Measurements from ENCODE around the gene CXCL1.
"Not testable (repeated sequence)": the region's sequence is repeated elsewhere in the genome, so short reads cannot be mapped to it uniquely, and the experiment has no call there.

CXCL1 gene

GRCh38 chr4:73883306-73883705, 14.1 kb downstream of the CXCL1 start:
- no peak for DNase-seq (ENCODE audit: low spot score)

GRCh38 chr4:73885574-73886267, 16.5 kb downstream of the CXCL1 start:
- DNase-seq (ENCODE audit: low spot score): no peak

GRCh38 chr4:73891326-73891725, 22.1 kb downstream of the CXCL1 start:
- no peak for DNase-seq (ENCODE audit: low spot score)

DNA sequence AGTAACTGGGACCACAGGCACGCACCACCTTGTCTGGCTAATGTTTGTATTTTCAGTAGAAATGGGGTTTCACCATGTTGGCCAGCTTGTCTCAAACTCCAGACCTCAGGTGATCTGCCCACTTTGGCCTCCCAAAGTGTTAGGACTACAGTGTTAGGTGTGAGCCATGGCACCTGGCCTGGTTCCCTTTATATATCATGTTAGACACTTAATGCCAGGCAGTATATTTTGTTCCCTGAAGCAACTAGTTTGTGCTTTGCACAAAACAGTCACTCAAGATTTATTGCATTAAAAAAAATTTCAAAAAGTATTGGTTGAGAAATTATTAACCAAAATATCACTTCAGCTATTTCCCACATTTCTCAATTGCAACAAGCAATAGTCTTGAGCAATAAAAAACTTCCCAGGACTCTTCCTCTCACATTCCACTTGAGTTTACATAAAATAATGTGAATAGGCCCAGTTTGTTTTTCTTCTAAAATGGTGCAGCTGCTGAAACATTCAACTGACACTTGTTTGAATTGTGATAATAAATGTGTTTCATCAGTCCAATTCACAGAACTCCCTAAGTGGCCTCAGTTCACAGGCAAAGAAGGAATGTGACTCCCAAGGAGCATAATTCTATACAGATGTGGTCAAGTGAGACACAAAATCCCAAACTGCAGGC, 22.7 kb downstream of the CXCL1 start:
- DNase-seq (ENCODE audit: low spot score): no peak

GRCh38 chr4:73892966-73893365, 23.8 kb downstream of the CXCL1 start:
- DNase-seq (ENCODE audit: low spot score): no peak

DNA sequence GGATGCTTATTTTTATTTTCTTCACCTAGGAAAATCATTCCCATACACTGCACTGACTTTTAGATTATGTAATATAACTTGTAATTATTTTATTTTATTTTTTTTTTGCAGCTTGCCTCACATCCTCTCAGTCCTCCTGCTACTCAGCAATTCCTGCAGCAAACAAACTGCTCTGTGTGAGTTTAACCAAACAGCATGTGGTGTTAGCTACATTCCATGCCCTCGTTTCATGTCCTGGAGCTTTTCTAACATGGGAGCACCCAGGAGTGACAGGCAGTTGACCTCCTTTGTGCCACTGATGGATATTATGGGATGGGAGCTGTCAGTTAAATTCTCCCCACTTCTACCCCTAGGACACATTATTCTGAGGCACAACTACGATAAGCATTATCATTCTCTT, 24.8 kb downstream of the CXCL1 start:
- DNase-seq (ENCODE audit: low spot score): no peak

DNA sequence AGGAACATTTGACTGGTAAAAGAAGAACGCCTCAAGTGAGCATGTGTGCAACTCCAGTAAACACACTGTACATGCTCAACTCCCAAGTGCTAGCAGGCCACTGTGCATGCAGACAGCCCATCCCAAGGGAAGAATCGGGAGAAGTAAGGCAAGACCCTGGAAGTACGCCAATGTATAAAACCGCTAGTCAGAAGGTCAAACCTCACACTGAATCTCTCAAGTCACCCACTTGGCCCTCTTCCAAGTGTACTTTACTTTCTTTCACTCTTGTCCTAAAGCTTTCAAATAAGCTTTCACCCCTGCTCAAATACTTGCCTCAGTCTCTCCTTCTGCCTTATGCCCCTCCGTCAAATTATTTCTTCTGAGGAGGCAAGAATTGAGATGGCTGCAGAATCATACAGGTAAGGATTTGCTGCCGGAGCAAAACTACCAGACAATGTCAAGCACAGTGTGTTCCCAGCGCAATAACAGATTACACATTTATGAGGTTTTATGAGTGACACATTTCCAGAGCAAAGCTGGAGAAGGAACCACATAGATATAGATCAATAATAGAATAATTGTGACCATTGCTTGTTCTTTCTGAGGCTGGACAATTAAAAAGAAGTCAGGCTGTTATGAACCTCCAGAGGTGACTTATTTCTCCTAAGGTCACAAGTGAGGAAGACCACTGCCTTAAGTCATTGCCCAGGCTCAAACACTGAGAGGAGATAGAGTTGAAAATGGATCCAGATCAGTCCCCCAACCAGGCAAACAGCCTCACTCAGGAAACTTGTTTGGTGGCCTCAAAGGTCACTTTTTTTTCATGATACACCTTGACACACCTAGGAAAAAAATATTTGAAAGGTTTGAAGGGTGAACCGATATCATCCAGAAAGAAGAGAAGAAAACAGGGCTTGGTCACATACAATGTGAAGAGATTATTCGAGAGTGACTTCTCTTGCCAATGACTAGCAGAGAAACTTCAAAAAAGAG, 26.3 kb downstream of the CXCL1 start:
- DNase-seq (ENCODE audit: low spot score): no peak

- DNase-seq (ENCODE audit: low spot score): no peak
Observed at GRCh38 chr4:73896416-73896815, 27.2 kb downstream of the CXCL1 start.

DNA sequence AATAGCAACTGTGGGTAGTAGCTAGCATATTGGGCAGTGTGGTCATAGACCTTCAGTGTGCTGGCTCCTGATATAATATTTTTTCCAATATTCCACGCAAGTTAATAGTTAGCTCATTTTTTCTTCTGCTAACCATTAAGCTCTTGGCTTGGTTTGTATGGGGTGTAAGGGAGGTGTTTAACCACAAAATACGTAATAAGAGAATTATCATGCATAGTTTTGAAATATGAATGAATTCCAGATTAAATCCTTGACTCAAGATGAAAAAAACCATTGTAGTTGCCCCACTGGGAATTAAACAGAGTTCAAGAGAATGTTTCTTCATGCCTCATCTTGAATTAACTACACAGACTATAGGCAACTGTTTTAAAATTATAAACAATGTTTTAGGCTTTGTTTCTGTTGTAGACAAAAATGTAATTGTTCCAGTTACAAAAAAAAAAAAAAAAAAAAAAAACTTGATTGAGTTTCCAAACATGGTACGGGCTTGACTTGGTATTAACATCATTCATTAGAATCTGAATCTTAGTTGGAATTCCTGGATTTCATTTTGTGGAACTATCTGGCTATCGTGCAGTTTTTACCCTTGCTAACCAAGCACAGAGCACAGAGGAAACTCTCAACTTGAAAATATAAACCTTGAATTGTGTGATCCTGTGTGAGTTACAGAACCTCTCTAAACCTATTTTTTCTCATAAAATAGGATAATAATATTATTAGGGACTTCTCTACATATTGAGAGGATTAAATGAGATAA, 28.4 kb downstream of the CXCL1 start:
- no peak for DNase-seq (ENCODE audit: low spot score)

DNA sequence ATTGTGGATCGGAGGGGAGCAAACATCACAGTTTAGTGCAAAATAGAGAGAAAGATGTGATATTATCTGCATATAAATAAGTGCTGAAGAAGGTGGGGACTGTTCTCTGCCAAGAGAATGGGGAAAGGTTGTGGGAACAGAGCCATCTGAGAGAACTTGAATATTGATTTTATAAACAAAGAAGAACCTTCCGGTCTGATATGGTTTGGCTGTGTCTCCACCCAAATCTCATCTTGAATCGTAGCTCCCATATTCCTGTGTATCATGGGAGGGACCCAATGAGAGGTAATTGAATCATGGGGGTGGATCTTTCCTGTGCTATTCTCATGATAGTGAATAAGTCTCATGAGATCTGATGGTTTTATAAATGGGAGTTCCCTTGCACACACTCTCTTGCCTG, 30.1 kb downstream of the CXCL1 start:
- DNase-seq (ENCODE audit: low spot score): not testable (repeated sequence)

GRCh38 chr4:73901031-73901430, 31.8 kb downstream of the CXCL1 start:
- DNase-seq (ENCODE audit: low spot score): no peak

DNA sequence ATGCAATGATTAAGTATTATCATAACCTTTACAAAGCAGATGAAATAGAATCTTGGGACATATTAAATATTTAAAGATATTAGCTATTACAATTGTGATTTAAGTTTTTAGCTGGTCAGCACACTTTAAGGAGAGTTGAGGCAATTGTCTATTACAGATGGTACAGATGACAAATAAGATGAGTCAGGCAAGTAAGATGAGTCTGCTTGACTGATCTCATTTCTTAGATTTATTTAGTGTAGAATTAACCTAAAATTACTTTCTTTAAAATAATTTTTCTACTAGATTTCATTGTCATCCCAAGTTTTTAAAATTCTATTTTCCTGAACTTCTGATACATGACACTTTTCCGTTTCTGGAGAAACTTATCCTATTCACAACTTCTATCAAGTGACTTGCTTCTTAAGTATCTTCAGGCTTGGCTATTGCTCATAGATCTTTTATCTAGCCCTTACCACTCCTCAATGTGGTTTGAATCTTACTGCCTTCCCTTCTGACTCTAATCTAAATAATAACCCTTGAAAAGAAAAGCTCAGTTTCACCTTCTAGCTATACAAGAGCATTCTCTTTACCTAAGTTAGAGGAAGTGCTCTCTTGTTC, 32.9 kb downstream of the CXCL1 start:
- DNase-seq (ENCODE audit: low spot score): no peak

- no peak for DNase-seq (ENCODE audit: low spot score)
Observed at GRCh38 chr4:73902817-73903547, 33.8 kb downstream of the CXCL1 start.

- DNase-seq (ENCODE audit: low spot score): no peak
Observed at GRCh38 chr4:73904491-73904890, 35.3 kb downstream of the CXCL1 start.

DNA sequence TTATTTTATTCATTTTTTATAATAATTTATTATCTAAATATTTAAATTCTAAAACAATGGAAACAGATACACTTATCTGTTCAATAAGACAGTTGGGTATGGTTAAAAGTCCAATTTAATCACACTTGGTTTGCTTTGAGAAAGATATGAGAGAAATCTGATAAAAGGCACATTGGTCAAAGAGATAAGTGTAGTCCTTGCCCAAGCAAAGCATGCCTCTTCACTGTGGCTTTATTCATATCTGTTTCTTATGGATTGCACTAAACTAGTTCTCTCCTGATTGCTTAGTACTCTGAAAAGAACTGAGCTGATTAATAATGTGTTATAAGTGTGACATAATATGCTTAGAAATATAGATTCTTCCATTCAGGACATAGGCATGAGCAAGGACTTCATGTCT, 39.8 kb downstream of the CXCL1 start:
- no peak for DNase-seq (ENCODE audit: low spot score)

- no peak for DNase-seq (ENCODE audit: low spot score)
Observed at GRCh38 chr4:73911746-73912145, 42.6 kb downstream of the CXCL1 start.

DNA sequence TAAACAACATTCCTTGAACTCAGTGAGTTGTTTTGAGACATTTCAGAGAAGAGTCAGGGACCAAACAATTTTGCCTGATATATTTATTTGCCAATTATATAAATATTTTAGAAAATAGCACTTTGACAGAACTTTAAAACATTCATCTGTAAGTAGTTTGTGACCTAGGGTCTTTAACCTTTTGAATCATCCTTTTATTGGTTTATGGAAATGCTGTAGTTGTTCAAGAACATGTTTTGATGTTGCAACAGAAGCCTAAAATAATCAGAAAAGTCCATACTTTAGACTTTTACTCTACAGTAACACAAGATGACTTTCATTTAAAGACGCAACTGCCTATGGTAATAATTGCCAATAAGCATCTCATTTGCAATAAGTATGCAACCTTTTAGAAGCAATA, 43.0 kb downstream of the CXCL1 start:
- DNase-seq (ENCODE audit: low spot score): no peak

DNA sequence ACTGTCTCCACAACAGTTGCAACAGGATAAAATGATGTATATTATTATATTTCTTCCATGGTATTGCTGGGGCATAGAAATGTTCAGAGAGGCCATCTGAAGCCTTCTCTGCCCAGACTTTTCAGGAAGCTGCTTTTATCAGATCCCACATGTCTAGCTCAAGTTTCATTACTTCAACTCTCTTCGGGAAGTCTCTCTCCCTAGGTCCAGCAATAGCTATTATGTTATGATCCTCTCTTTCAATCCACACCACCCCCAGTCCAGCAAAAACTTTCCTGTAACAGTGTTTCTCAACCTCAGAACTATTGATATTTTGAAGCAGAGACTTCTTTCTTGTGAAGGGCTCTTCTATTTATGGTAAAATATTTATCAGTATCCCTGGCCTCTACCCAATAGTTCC, 44.9 kb downstream of the CXCL1 start:
- no peak for DNase-seq (ENCODE audit: low spot score)

DNA sequence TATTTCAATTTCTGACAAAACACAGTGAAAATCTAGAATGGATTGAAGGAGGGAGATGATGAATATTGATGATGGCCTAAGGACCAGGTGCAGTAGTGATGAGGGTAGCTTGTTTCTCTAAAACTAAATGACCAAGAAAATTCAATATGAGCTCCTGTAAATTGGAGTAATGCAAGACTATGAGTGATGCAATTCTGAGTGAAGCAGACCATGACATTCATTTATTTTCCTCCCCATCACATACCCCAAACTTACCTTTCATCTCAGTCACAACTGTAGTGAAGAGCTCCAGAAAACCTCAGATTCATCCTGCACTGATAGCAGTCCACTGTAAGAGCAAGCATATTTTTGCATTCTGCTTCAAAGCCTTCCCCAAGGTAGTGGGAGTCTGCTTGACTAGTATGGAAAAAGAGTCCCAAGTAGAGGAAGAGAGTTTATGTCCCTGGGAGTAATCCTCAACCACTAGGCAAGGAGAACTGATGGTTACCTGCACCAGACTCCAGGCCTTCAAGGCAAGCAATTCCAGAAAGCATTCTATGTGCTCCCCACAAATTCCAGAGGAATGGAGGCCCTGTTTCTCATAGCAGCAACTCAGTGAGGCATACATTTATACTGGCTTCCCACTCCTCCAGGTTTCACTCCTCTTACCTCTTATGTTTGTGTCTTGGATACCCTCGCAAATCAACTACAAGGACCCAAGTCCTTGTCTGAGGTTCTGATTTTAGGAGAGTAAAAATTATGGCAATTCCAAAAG, 47.2 kb downstream of the CXCL1 start:
- no peak for DNase-seq (ENCODE audit: low spot score)

DNA sequence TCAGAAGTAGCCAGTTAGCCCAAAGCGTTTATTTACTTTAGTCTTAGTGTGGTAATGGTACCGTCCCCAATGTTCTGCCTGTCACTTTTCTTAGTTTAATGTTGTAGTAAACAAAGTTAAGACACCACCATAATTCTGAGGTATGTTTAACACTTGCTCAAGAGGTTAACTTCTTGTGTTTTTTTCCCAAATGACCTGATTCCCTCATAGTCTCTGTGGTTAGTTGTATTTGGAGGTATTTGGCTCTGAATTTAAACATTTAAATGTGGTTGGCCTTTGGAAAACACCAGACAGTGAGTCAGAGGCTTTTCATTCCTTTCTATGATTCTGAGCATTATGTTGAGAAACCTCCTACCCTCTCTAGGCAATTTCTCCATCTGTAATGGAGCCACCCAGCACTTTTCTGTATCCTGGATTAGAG, 47.9 kb downstream of the CXCL1 start:
- DNase-seq (ENCODE audit: low spot score): no peak
